IPS-20b (cell line): ENCODE data around the gene ZNF618.

Source experiments
- H3K27ac ChIP-seq: one replicate; pipeline ENCODE4 v1.5.1; 2013; ENCODE audit warnings: low read length
- H3K27me3 ChIP-seq: 2 replicates; pipeline ENCODE4 v1.6.1; 2013; ENCODE audit warnings: mild to moderate bottlenecking, low read length, inconsistent platforms; ENCODE audit not compliant: insufficient read depth
- H3K36me3 ChIP-seq: 2 replicates; pipeline ENCODE4 v1.6.1; 2013; ENCODE audit warnings: low read depth, mild to moderate bottlenecking, inconsistent platforms, low read length, moderate library complexity; ENCODE audit not compliant: insufficient read depth
- H3K4me1 ChIP-seq: 2 replicates; pipeline ENCODE4 v1.6.1; 2013; ENCODE audit warnings: mild to moderate bottlenecking, control low read depth, inconsistent platforms, low read length, moderate library complexity; ENCODE audit not compliant: insufficient read depth
- H3K4me3 ChIP-seq: 2 replicates; pipeline ENCODE4 v1.5.1; 2013; ENCODE audit warnings: mild to moderate bottlenecking, low read length, inconsistent platforms
- H3K9ac ChIP-seq: 2 replicates; pipeline ENCODE4 v1.6.1; 2013; ENCODE audit warnings: low read depth, mild to moderate bottlenecking, inconsistent platforms, low read length, moderate library complexity
- H3K9me3 ChIP-seq: 2 replicates; pipeline ENCODE4 v1.6.1; 2013; ENCODE audit warnings: mild to moderate bottlenecking, low read depth, low read length, inconsistent platforms; ENCODE audit not compliant: insufficient read depth

ZNF618 gene

GRCh38 chr9:113984639-113985380, 108.7 kb downstream of the ZNF618 start:
- Histone ChIP-seq H3K36me3 (peaks cover 15% of the 10 kb centered on the region; the same call in 1 of the 2 replicates), H3K27me3 (no peaks in the 10 kb centered on the region), H3K27ac (no peak overlapping the region), H3K4me1 (no peaks in the 10 kb centered on the region), H3K9ac (no peak overlapping the region), H3K4me3 (no peak overlapping the region), H3K9me3 (no peaks in the 10 kb centered on the region)

DNA sequence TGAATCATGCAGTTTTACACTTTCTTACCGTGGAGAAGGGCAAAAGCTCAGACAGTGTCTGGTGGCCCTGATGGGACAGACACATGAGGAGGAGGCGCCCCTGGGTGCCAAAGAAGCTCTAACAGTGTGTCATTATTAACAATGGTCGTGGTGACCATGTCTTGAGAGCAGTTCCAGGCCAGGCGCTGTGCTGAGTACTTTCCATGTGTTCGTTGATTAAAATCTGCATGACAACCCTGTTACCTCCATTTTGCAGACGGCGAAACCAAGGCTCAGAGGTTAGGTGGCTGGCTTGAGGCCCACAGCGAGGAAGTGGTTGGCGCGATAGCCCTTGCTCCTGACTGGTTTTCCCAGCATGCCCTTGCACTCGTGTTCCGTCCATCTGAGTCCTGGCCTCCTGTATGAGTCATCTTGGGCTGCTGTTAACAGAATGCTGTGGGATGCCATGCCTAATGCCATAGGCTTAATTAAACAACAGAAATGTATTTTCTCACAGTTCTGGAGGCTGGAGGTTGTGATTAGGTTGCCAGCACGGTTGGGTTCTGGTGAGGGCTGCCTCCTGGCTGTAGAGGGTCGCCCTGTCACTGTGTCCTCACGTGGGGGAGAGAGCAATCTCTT, 110.0 kb downstream of the ZNF618 start:
- Histone ChIP-seq H3K27me3 (no peaks in the 10 kb centered on the region), H3K36me3 (peaks cover 11% of the 10 kb centered on the region; the same call in 1 of the 2 replicates), H3K4me1 (no peaks in the 10 kb centered on the region), H3K27ac (no peak overlapping the region), H3K9me3 (no peaks in the 10 kb centered on the region), H3K4me3 (no peak overlapping the region), H3K9ac (no peak overlapping the region)

GRCh38 chr9:113986931-113987330, 110.8 kb downstream of the ZNF618 start:
- H3K27me3 ChIP-seq, result no peaks in the 10 kb centered on the region
- H3K9ac ChIP-seq, result no peak overlapping the region
- H3K4me3 ChIP-seq, result no peak overlapping the region
- H3K27ac ChIP-seq, result no peak overlapping the region
- H3K4me1 ChIP-seq, result no peaks in the 10 kb centered on the region
- peaks cover 11% of the 10 kb centered on the region; the same call in 1 of the 2 replicates for H3K36me3 ChIP-seq
- H3K9me3 ChIP-seq, result no peaks in the 10 kb centered on the region

DNA sequence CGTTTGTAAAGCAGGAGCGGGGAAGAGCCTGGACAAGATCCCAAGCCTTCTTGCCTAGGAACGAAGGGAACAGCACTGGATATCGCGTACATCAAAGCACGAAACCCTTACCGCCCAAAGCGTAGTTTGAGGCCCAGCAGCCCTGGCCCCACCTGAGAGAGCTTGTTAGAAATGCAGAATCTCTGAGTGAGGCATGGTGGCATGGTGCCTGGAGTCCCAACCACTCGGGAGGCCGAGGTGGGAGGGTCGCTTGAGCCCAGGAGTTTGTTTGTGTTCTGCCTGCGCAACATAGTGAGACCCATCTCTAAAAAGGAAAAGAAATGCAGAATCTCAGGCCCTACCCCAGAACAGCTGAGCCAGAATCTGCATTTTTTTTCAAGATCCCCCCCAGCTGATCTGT, 111.4 kb downstream of the ZNF618 start:
- no peak overlapping the region for H3K9ac ChIP-seq
- no peaks in the 10 kb centered on the region for H3K9me3 ChIP-seq
- H3K27me3 ChIP-seq, result no peaks in the 10 kb centered on the region
- H3K27ac ChIP-seq, result no peak overlapping the region
- H3K4me1 ChIP-seq, result no peaks in the 10 kb centered on the region
- H3K4me3 ChIP-seq, result no peak overlapping the region
- peaks cover 11% of the 10 kb centered on the region; the same call in 1 of the 2 replicates for H3K36me3 ChIP-seq

GRCh38 chr9:113988385-113989016, 112.4 kb downstream of the ZNF618 start:
- peaks cover 11% of the 10 kb centered on the region; the same call in 1 of the 2 replicates for H3K36me3 ChIP-seq
- no peak overlapping the region for H3K9ac ChIP-seq
- no peak overlapping the region for H3K27ac ChIP-seq
- no peak overlapping the region for H3K4me3 ChIP-seq
- no peaks in the 10 kb centered on the region for H3K27me3 ChIP-seq
- no peaks in the 10 kb centered on the region for H3K4me1 ChIP-seq
- no peaks in the 10 kb centered on the region for H3K9me3 ChIP-seq

DNA sequence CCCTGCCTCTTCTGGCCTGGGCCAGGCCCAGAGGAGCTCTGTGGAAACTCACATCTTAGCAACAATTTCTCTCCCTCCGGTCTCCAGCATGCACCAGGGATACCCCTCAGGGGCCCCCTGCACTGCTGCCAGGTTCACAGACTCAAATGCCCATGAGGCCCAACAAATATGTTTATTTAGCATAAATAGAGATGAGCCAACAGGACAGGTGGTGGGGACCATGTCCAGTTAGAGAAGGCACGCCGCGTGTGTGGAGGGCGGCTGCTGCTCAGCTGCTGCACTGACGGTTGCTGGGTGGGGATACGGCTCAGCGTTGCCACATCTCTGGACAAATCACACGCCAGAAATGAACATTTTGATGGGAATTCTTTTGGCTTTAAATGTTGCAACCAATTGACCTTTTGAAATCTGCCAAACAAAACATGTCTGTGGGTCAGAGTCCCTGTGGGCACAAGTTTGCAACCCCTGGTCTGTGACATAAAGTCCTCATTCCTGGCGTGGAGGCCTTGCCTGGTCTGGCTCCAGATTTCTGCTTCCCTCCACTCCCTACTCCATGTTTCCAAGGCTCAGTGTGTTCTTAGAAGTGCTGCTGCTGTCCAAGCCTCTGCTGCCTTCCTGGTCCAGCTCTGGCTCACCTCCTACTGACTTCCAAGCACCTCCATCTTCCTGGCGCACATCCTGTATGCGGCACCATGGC, 113.1 kb downstream of the ZNF618 start:
- no peaks in the 10 kb centered on the region for H3K4me1 ChIP-seq
- no peaks in the 10 kb centered on the region for H3K27me3 ChIP-seq

DNA sequence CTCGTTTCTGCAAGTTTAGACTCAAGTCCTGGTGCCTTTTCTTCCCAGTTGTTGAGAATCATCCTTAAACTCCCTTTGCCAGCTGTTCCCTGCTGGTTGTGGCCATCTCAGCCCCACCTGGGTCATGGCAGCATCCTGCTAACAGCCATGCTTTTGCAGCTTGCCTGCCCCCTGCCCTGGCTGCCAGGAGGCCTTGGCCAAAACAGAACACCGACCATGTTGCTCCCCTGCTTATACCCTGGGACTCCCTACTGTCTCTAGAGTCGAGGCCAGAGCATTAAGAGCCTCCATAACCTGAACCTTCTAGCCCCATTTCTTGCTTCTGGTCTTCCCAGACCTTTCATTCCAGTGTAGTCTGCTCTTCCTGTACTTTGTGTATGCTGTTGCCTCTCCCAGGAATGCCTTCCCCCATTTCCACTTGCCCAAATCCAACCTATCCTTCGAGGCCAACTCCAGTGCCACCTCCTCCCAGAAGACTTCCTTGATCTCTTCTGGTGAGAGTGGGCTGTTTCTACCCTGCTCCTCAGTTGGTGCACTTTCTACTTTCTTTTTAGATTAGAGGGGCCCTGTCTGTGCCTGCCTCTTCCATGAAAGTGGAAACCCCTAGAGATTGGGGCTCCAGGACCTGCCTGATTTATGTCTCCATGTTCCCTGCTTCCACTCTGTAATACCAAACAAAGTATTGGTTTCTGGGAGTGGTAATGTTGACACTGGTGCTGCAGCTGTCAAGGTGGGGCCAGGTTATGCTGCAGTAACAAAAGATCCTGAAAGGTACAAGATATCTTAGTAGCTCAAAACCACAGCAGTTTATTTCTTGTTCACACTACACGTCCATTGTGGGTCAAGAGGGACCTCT, 113.8 kb downstream of the ZNF618 start:
- H3K4me3 ChIP-seq, result no peak overlapping the region
- H3K27me3 ChIP-seq, result no peaks in the 10 kb centered on the region

More for the DNA sequence above, 113.1 kb downstream of the ZNF618 start:
- no peak overlapping the region for H3K4me3 ChIP-seq
- H3K9me3 ChIP-seq, result no peaks in the 10 kb centered on the region
- no peak overlapping the region for H3K9ac ChIP-seq
- no peak overlapping the region for H3K27ac ChIP-seq
- H3K36me3 ChIP-seq, result peaks cover 11% of the 10 kb centered on the region; the same call in 1 of the 2 replicates

DNA sequence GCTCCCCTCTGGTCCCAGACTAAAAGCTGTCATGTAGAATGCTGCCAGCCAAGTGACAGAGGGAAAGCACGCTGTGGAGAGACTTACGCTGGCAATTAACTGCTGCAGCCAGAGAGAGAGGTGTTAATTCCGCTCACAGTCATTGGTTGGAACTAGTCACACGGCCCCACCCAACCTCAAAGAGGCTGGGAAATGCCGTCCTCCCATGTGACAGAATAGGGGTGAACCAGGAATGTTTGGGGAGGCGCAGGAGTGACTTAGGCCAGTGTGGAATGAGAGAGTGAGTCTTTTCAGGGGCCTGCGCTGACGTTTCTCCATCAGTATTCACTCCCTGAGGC, 114.4 kb downstream of the ZNF618 start:
- Histone ChIP-seq H3K27me3 (no peaks in the 10 kb centered on the region), H3K9me3 (no peaks in the 10 kb centered on the region), H3K27ac (no peak overlapping the region), H3K4me1 (no peaks in the 10 kb centered on the region), H3K4me3 (no peak overlapping the region), H3K36me3 (peaks cover 11% of the 10 kb centered on the region; the same call in 1 of the 2 replicates), H3K9ac (no peak overlapping the region)

More for the DNA sequence above, 113.8 kb downstream of the ZNF618 start:
- Histone ChIP-seq H3K27ac (no peak overlapping the region), H3K9ac (no peak overlapping the region), H3K4me1 (no peaks in the 10 kb centered on the region), H3K36me3 (peaks cover 11% of the 10 kb centered on the region; the same call in 1 of the 2 replicates), H3K9me3 (no peaks in the 10 kb centered on the region)

DNA sequence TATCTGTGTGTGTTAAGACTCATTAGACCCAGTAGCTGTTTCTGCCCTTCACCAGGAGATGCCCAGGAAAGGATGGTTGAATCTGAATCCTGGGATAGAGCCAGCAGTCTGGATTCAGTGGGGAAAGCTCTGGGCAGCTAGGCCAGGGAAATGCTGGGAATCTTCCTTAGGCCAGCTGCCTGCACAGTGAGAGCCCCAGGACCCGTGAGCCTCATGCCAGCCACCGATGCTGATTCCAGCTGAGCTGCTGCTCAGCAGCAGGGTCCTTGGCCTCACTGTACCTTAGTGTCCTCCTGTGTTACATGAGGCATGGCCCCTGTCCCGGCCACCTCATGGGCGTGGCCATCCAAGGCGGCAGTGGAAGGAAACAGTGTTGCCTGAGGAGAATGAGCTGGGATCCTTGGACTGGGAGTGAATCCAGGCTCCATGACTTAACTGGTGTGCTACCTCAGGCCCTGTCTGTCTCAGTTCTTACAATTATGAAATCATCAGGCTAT, 114.9 kb downstream of the ZNF618 start:
- Histone ChIP-seq H3K27ac (no peak overlapping the region), H3K9ac (no peak overlapping the region), H3K9me3 (no peaks in the 10 kb centered on the region), H3K27me3 (no peaks in the 10 kb centered on the region), H3K4me1 (no peaks in the 10 kb centered on the region), H3K36me3 (peaks cover 11% of the 10 kb centered on the region; the same call in 1 of the 2 replicates), H3K4me3 (no peak overlapping the region)

- H3K9me3 ChIP-seq, result no peaks in the 10 kb centered on the region
- no peaks in the 10 kb centered on the region for H3K4me1 ChIP-seq
- peaks cover 11% of the 10 kb centered on the region; the same call in 1 of the 2 replicates for H3K36me3 ChIP-seq
- H3K27ac ChIP-seq, result no peak overlapping the region
- H3K4me3 ChIP-seq, result no peak overlapping the region
- no peak overlapping the region for H3K9ac ChIP-seq
- no peaks in the 10 kb centered on the region for H3K27me3 ChIP-seq
These were observed 115.6 kb downstream of the ZNF618 start for GRCh38 chr9:113991714-113992113.
